Activated naive CD8-positive, alpha-beta T cell treated with anti-CD3 and anti-CD28 coated beads, Interleukin-2, amount 10 ng/mL, durations not matched to agents 7 days and 5 days (primary cell): ENCODE results near the gene HMGA1. TPM values are rescaled to one million over a fixed set of nuclear protein-coding genes. Genes with fewer than 3 reads are reported as not detected.

Experiments
- ATAC-seq: fragments of 150-1000 bp; cut with Tn5 transposase; one replicate; pipeline ENCODE4 v1.10.0; 2021; ENCODE audit warnings: low read depth, moderate library complexity
- POLR2A ChIA-PET: fragments of 350-600 bp; sonication (Branson Sonifier 250); formaldehyde crosslinking; loops from one replicate; lab custom pipeline; 2021; ENCODE audit warnings: antibody characterized with exemption; lab: Charles Lee
- DNase-seq: peaks from one replicate; pipeline ENCODE4 v3.0.0; 2021
- H3K27ac Mint-ChIP-seq: one replicate; pipeline ENCODE4 v1.8.0; 2022; ENCODE audit warnings: mild to moderate bottlenecking, mixed read lengths
- H3K27me3 Mint-ChIP-seq: one replicate; pipeline ENCODE4 v1.8.0; 2022; ENCODE audit warnings: mild to moderate bottlenecking, moderate library complexity, mixed read lengths
- H3K36me3 Mint-ChIP-seq: one replicate; pipeline ENCODE4 v1.8.0; 2021; ENCODE audit warnings: mild to moderate bottlenecking, mixed read lengths
- H3K4me1 Mint-ChIP-seq: one replicate; pipeline ENCODE4 v1.8.0; 2021; ENCODE audit warnings: mixed read lengths
- H3K4me3 Mint-ChIP-seq: one replicate; pipeline ENCODE4 v1.8.0; 2022; ENCODE audit warnings: mild to moderate bottlenecking, moderate library complexity, mixed read lengths
- H3K9me3 Mint-ChIP-seq: one replicate; pipeline ENCODE4 v1.8.0; 2021; ENCODE audit warnings: mixed read lengths
- total RNA-seq, 2 experiments: library from RNA; stranded (reverse); gene quantifications; one replicate each; pipeline ENCODE4 v1.2.3, GENCODE V29; 2021

The HMGA1 gene, protein sequence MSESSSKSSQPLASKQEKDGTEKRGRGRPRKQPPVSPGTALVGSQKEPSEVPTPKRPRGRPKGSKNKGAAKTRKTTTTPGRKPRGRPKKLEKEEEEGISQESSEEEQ
- total RNA-seq = 100 to 1,000 TPM; 233 to 247 TPM

DNA sequence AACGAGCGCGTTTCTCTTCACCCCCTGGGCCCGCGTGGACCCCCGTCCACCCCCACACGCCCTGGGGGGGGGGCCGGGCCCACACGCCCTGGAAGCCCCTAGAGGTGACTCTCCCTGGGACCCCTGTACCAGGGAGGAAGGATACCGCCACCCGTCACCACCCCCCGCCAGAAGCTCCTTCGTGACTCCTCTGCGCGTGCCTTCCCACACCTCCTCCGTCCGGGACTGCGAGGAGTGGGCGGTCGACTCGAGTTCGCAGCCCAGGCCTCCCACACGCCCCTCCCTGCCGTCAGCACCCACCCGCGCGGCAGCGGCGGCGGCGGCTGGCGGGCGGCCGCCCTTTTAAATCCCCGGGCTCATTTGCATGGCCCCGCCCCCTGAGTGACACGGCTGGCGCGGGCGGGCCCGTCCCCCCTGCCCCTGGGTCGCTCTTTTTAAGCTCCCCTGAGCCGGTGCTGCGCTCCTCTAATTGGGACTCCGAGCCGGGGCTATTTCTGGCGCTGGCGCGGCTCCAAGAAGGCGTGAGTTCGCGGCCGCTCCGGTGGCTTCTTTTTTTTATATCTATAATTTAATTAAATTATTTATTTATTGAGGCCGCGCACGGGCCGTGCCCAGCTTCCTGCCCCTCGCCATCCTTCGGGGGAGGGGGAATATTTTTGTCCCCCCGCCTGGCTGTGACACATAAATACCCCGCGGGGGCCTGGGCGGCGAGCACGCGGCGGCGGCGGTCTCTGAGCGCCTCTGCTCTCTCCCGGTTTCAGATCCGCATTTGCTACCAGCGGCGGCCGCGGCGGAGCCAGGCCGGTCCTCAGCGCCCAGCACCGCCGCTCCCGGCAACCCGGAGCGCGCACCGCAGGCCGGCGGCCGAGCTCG is at the start of gene HMGA1:
Gene HMGA1 (plus strand): TSS at position 431 of the 873 bp plus-strand sequence. CDS start 3,908 bp downstream, outside the sequence.
- peak; percentile 90 for DNase-seq
- Mint-ChIP-seq H3K4me1 (peaks cover 31% of the 10 kb centered on the region), H3K36me3 (peaks cover 8% of the 10 kb centered on the region)

DNA sequence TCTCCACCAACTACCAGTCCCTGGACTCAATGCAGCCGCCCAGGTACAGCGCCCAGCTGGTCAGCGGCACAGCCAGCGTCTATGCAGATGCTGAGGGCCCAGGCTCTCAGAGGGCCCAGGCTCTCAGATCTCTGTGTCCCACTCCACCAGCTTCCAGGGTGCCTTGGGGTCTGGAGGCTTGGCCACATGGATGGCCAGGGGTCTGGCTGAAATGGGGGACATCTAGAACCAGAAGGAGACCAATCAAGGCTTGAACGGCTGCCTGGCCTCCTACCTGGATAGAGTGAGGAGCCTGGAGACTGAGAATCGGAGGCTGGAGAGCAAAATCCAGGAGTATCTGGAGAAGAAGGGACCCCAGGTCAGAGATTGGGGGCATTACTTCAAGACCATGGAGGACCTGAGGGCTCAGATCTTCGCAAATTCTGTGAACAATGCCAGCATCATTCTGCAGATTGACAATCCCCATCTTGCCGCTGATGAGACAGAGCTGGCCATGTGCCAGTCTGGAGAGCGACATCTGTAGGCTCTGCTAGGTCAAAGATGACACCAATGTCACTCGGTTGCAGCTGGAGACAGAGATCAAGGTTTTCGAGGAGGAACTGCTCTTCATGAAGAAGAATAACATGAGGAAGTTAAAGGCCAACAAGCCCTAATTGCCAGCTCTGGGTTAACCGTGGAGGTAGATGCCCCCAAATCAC is 46.7 kb upstream of the HMGA1 start:
- no peak overlapping the region for H3K27ac Mint-ChIP-seq
- H3K27me3 Mint-ChIP-seq = peaks cover 6% of the 10 kb centered on the region
- H3K4me3 Mint-ChIP-seq = no peak overlapping the region
- H3K36me3 Mint-ChIP-seq = no peaks in the 10 kb centered on the region
- no peaks in the 10 kb centered on the region for H3K9me3 Mint-ChIP-seq
- peaks cover 4% of the 10 kb centered on the region for H3K4me1 Mint-ChIP-seq
- no peak for DNase-seq
- ATAC-seq = peak; percentile 42
- POLR2A ChIA-PET = interaction anchor here (1.4 kb wide), 1 partner anchor 47 kb away, joined by 5 read pairs; the partner anchor contains the start of gene HMGA1

More for the DNA sequence above, at the start of gene HMGA1:
- POLR2A ChIA-PET = interaction anchor here (0.6 to 2.2 kb wide), 24 partner anchors 10 to 1265 kb away, joined by 3 to 72 read pairs (median 5); partner anchors contain the start of genes ILRUN, NUDT3, RPS10 and SMIM29
- Mint-ChIP-seq H3K27ac (peak within 1 kb of the TSS; percentile 98), H3K27me3 (no peaks in the 10 kb centered on the region), H3K4me3 (peak within 1 kb of the TSS; percentile 93), H3K9me3 (no peaks in the 10 kb centered on the region)
- ATAC-seq = peak; percentile 59

DNA sequence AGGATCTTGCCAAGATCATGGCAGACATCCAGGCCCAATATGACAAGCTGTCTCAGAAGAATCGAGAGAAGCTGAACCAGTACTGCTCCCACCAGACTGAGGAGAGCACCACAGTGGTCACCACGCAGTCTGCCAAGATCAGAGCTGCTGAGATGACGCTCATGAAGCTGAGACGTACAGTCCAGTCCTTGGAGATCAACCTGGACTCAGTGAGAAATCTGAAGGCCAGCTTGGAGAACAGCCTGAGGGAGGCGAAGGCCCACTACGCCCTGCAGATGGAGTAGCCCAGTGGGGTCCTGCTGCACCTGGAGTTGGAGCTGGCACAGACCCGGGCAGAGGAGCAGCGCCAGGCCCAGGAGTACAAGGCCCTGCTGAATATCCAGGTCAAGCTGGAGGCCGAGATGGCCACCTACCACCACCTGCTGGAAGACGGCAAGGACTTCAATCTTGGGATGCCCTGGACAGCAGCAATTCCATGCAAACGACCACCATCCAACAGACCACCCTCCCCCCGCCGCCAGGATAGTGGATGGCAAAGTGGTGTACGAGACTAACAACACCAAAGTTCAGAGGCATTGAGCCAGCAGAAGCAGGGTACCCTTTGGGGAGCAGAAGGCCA is 46.1 kb upstream of the HMGA1 start:
- Mint-ChIP-seq H3K9me3 (no peaks in the 10 kb centered on the region), H3K4me1 (peaks cover 4% of the 10 kb centered on the region), H3K27ac (no peak overlapping the region), H3K36me3 (no peaks in the 10 kb centered on the region), H3K27me3 (peaks cover 6% of the 10 kb centered on the region), H3K4me3 (no peak overlapping the region)
- ATAC-seq (no peak), DNase-seq (no peak)
- POLR2A ChIA-PET = interaction anchor here (1.4 kb wide), 1 partner anchor 46 kb away, joined by 5 read pairs; the partner anchor contains the start of gene HMGA1

DNA sequence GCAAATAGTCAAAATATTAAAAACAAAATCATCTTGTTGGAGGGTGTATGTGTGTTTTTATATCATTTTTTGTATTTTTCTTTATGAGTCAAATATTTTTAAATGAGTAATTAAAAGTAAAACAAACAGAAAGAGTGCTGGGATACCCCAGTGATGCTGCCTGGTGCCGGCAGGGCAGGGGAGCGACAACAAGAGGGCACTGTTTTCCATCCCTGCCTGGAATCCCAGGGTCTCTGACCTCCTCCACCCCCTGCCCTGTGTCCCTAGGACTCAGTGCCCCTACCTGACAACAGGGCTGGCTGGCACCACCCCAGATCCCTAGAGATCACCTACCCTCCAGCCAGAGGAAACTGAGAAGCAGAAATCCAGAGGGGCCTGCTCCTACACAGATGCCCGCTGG is 41.9 kb upstream of the HMGA1 start:
- peaks cover 19% of the 10 kb centered on the region for H3K27me3 Mint-ChIP-seq
- POLR2A ChIA-PET = interaction anchor here (1.9 kb wide), 1 partner anchor 42 kb away, joined by 22 read pairs; the partner anchor contains the start of gene HMGA1
- H3K27ac Mint-ChIP-seq = no peak overlapping the region
- ATAC-seq = no peak
- no peak overlapping the region for H3K4me3 Mint-ChIP-seq
- peaks cover 7% of the 10 kb centered on the region for H3K4me1 Mint-ChIP-seq
- H3K9me3 Mint-ChIP-seq = no peaks in the 10 kb centered on the region
- H3K36me3 Mint-ChIP-seq = no peaks in the 10 kb centered on the region
- no peak for DNase-seq

DNA sequence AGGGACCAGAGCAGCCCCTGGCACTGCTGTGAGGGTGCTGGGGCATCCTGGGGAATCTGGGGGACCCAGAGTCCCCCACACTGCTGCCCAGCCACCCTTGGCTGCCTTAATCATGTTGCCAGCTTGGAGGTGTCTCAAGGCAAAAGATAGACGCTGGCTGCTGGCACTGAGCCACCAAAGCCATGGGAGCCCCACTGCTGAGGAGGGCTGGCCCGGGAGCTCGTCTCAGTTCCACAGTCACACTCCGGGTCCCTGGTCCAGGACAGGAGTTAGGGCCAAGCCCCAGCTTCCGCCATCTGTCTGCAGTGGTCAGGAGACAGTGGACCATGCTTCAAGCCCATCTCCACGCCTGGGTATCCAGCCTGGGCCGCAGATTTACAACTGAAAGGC is 41.0 kb upstream of the HMGA1 start:
- Mint-ChIP-seq H3K27ac (no peak overlapping the region), H3K9me3 (no peaks in the 10 kb centered on the region)
- POLR2A ChIA-PET = interaction anchor here (0.6 to 2.6 kb wide), 8 partner anchors 13 to 225 kb away, joined by 3 to 22 read pairs (median 6); partner anchors contain the start of genes HMGA1 and SMIM29

DNA sequence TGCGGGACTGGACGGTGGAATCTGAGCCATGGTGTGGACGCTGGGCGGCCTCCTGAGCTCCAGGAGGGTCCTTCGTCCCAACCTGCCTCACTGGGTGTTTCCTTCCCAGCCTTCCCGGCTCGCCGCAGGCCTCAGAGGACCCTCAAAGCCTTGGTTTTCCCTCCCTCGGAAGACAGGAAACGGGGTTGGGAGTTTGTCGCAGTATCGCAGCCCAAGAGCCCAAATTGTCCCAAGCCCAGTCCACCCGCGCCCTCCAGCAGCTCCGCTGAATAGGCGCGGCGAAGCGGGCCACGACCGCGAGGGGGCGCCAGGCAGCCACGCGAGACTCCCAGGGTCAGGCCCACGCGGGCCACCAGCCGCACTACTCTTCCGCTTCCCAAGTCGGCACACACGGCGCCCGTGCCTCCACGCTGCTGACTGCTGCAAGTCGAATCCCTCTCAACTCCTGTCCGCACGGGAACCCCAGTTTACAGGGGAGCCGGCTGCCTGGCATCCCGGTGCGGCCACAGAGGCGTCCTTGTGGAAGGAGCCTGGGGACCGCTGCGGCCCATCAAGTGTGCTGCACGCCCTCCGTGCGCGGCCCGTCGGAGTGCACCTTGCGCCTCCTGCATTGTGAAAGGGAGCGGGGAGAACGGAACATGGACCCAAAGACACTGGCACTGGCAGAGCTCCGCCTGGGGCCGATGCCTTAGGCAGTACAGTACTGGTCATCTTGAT is 40.4 kb upstream of the HMGA1 start:
- H3K27me3 Mint-ChIP-seq = peaks cover 19% of the 10 kb centered on the region
- no peaks in the 10 kb centered on the region for H3K9me3 Mint-ChIP-seq
- peak overlapping the region; percentile 56 for H3K27ac Mint-ChIP-seq
- H3K4me1 Mint-ChIP-seq = peaks cover 3% of the 10 kb centered on the region
- ATAC-seq (peak; percentile 99), DNase-seq (peak; percentile 95)
- H3K36me3 Mint-ChIP-seq = no peaks in the 10 kb centered on the region
- H3K4me3 Mint-ChIP-seq = peak overlapping the region; percentile 85
- POLR2A ChIA-PET = interaction anchor here (0.6 to 2.6 kb wide), 7 partner anchors 14 to 218 kb away, joined by 3 to 22 read pairs (median 6); partner anchors contain the start of genes HMGA1 and SMIM29

More for the DNA sequence above, 41.0 kb upstream of the HMGA1 start:
- Mint-ChIP-seq H3K27me3 (peaks cover 19% of the 10 kb centered on the region), H3K4me3 (no peak overlapping the region), H3K4me1 (peaks cover 3% of the 10 kb centered on the region), H3K36me3 (no peaks in the 10 kb centered on the region)
- DNase-seq = no peak
- no peak for ATAC-seq

DNA sequence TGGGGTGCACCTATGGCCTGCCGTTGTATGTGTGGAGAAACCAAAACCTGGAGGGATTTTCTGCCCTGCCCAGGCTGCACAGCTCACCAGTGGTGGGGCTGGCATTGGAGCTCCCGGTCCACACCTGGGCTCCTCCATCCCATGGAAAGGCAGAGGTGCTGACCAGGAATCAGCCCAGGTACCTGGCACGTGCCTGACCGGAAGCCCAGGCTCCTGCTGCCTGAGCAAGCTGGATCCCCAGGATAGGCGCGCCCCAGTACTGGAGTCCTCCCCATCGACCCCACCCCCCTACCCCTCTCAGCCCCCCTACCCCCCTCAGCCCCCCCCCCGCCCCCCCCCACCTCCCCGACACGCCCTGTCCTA is 39.9 kb upstream of the HMGA1 start:
- peaks cover 19% of the 10 kb centered on the region for H3K27me3 Mint-ChIP-seq
- POLR2A ChIA-PET = interaction anchor here (1.0 to 2.6 kb wide), 4 partner anchors 40 to 52 kb away, joined by 3 to 22 read pairs (median 11); partner anchors contain the start of genes HMGA1 and SMIM29

DNA sequence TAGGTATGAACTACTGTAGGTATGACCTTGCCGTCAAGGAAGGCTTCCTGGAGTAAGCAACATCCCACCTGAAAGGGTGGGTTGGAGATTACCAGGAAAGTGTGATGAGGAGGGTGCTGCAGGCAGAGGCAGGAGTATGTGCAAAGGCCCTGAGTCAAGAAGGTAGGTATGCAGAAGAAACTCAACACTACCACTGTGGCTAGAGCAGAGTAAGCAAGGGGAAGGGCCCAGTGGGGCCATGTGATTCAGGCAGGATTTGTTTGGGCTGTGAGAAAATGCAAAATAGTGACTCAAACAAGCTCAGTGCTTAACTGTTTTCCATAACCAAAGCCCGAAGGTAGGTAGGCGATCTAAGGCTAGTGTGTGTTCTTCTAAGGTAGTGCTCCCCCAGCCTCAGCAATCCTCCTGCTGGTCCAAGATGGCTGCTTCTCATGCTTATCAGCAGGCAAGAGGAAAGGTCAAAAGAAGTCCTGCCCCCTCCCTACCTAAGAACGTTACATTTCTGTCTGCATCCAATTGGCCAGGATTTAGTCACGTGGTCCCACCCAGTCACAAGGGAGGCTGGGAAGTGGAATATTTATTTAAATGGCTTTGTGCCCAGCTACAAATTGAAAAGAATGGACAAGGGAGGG is 36.2 kb upstream of the HMGA1 start:
- H3K36me3 Mint-ChIP-seq = no peaks in the 10 kb centered on the region
- no peak for ATAC-seq

More for the DNA sequence above, 39.9 kb upstream of the HMGA1 start:
- no peak for ATAC-seq
- Mint-ChIP-seq H3K36me3 (no peaks in the 10 kb centered on the region), H3K9me3 (no peaks in the 10 kb centered on the region), H3K4me1 (peaks cover 3% of the 10 kb centered on the region), H3K27ac (peak overlapping the region; percentile 56), H3K4me3 (peak overlapping the region; percentile 85)
- DNase-seq = no peak

DNA sequence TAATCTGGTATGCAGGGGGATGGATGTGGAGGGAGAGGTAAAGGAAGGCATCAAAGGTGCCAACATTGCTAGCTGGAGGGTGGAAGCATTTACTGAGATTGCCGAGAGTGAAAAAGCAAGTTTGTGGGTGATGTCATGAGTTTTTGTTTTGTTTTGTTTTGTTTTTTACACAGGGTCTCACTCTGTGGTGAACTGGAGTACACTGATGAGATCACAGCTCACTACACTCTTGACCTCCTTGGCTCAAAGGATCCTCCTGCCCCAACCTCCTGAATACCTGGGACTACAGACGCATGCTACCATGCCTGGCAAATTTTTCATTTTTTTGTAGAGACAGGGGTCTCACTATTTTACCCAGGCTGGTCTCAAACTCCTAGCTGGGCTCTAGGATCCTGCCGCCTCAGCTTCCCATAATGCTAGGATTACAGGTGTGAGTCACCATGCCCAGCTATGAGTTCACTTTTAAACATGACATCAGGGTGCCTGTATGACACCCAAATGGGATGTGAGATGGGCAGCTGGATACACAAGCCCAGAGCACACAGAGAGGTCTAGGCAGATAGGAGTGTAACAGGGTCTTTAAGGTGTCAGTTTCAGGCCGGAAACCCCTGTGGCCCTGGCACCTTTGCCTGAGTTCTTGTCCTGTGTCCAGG is 35.1 kb upstream of the HMGA1 start:
- POLR2A ChIA-PET = interaction anchor here (0.8 to 3.1 kb wide), 2 partner anchors 35 to 46 kb away, joined by 3 to 13 read pairs; partner anchors contain the start of gene HMGA1
- Mint-ChIP-seq H3K4me3 (no peak overlapping the region), H3K9me3 (no peaks in the 10 kb centered on the region), H3K27me3 (peaks cover 13% of the 10 kb centered on the region), H3K4me1 (peaks cover 3% of the 10 kb centered on the region), H3K27ac (no peak overlapping the region), H3K36me3 (no peaks in the 10 kb centered on the region)
- no peak for DNase-seq
- ATAC-seq = no peak

More for the DNA sequence above, 36.2 kb upstream of the HMGA1 start:
- POLR2A ChIA-PET = interaction anchor here (0.5 to 3.1 kb wide), 2 partner anchors 37 to 589 kb away, joined by 3 to 13 read pairs; partner anchors contain the start of gene HMGA1
- Mint-ChIP-seq H3K27me3 (peaks cover 13% of the 10 kb centered on the region), H3K4me3 (no peak overlapping the region), H3K27ac (no peak overlapping the region), H3K4me1 (peaks cover 6% of the 10 kb centered on the region), H3K9me3 (no peaks in the 10 kb centered on the region)
- no peak for DNase-seq

DNA sequence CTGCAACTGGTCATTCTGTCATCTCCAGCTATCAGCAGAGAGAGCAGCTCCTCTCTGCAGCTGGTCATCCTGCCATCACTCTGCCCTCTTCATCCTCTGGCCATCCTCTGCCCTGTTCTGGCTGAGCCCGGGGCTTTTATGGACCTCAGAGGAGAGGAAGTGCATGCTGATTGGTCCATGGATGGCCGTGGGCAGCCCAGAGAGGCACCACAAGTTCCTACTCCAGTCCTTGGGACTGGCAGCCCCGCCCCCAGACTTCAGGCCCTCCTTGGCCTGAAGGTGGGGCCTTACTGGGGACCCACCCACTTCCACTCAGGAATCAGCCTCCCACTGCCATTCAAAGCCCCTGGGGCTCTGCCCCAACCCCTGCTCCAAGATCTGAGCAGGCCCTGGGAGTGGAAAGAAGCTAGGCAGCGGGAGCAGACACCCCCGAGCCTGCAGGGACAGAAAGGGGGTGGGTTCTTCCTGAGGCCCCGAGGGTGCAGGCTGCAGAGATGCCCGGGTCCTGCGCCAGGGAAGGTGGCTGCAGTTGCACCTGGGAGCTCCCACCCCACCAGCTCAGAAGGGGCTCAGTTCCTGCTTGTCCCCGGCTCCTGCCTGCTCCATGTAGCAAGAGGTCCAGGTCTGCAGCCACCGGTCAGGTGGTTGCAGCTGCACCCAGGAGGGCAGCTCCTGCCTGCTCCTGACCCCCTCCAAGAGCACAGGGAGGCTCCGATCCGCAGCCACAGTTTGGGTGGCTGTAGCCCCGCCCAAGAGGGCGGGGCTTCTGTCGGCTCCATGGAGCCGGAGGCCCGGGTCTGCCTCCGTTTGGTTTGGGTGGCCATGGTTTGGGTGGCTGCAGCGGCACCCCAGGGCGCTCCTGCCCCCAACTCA is 34.1 kb upstream of the HMGA1 start:
- Mint-ChIP-seq H3K27ac (no peak overlapping the region), H3K36me3 (no peaks in the 10 kb centered on the region), H3K4me3 (no peak overlapping the region), H3K27me3 (peaks cover 8% of the 10 kb centered on the region), H3K4me1 (peaks cover 11% of the 10 kb centered on the region), H3K9me3 (no peaks in the 10 kb centered on the region)
- no peak for ATAC-seq
- no peak for DNase-seq
- POLR2A ChIA-PET = interaction anchor here (0.8 to 3.1 kb wide), 2 partner anchors 34 to 45 kb away, joined by 3 to 13 read pairs; partner anchors contain the start of gene HMGA1
